ENCODE data around the gene NSD2. TPM values are rescaled to one million over a fixed set of nuclear protein-coding genes. Genes with fewer than 3 reads are reported as not detected.

NSD2 gene
- total RNA-seq, 2 experiments from 2014 or later: 235 to 248 TPM

DNA sequence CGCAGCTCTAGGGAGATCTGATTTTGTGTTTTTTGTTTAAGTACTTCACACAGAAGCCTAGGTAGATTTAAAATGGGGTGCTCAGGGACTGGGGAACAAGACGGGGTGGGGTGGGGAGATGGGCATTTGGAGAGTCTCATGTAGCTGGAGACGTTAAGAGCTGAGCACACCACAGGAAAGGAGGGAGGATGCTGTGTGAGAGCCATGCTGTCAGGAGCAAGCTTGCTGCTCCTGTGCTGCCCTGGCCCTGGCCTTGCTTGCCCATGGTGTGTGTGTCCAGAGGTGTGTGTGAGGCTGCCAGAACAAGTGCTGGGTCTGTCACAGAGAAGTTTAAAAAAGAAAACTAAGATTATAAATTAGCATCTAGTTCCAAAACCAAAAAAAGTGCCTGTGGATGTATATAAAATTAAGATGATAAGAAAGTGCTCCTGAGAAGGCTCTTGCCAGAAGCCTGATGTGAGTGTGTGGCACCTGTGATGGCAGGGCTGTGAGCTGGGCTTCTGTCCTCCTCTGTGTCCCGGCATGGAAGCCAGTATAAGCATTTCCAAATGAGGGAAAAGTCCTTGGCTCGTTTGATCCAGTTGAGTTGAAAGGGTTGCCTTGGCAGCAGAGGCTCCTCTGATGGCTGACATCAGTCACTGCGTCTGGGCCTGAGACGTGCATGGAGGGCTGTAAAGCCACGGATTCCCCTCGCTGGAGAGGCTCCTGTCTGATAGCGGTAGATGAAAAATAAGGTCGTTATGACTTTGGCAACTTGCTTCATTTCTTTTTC is 74.1 kb downstream of the NSD2 start:
- peaks cover 1% of the 10 kb centered on the region for H3K4me1 Mint-ChIP-seq
- peaks cover 63% of the 10 kb centered on the region for H3K36me3 Mint-ChIP-seq (ENCODE audit: low read depth)
- no peaks in the 10 kb centered on the region for H3K9me3 Mint-ChIP-seq
- no peak overlapping the region for H3K27ac Mint-ChIP-seq
- no peak overlapping the region for H3K4me3 Mint-ChIP-seq
- DNase-seq: no peak
- CTCF ChIA-PET: interaction anchor here (0.6 kb wide), 1 partner anchor 558 kb away, joined by 3 read pairs; no protein-coding TSS in a partner anchor
- POLR2A ChIA-PET: no interaction called here
- no peaks in the 10 kb centered on the region for H3K27me3 Mint-ChIP-seq

DNA sequence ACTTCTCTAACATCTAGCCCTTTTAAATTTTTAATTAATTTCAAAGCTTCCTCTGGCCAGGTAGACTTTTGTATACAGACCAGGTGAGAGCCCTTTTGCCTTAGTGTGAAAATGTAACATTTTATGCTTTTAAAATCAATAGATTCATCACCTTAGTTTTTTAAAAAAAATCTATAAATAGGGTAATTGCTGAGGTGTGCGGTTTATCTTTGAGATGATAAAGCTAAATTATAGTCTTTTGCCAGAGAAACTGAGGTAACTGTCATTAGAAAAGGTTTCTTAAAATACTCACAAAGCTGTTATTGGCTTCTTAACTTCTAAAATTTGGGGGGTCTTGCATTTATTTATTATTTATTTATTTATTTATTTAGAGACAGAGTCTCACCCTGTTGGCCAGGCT is 74.7 kb downstream of the NSD2 start:
- H3K27me3 Mint-ChIP-seq: no peaks in the 10 kb centered on the region
- POLR2A ChIA-PET: no interaction called here
- peaks cover 60% of the 10 kb centered on the region for H3K36me3 Mint-ChIP-seq (ENCODE audit: low read depth)
- CTCF ChIA-PET: no interaction called here
- H3K27ac Mint-ChIP-seq: no peak overlapping the region
- DNase-seq: no peak
- no peaks in the 10 kb centered on the region for H3K9me3 Mint-ChIP-seq
- peaks cover 1% of the 10 kb centered on the region for H3K4me1 Mint-ChIP-seq
- no peak overlapping the region for H3K4me3 Mint-ChIP-seq

DNA sequence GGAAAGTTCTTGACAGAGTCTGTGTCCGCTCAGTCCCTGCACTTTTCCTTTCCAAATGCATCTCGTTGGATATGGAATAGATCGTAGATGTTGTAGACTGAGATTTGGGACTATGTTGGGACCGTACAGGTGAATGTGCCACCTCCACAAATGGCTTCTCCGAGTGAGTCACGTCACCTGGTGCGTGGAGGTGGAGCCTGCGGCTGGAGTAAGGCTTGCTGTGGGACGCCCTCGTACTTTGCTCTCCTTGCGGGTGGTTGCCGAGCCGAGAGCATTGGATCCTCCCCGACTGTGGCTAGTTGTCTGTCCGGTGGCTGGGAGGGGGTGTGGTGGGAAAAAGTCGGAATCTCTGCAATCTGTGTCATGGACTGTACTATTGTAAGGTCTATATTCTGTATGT is 77.0 kb downstream of the NSD2 start:
- H3K4me3 Mint-ChIP-seq: no peak overlapping the region
- no peaks in the 10 kb centered on the region for H3K9me3 Mint-ChIP-seq
- peaks cover 57% of the 10 kb centered on the region for H3K36me3 Mint-ChIP-seq (ENCODE audit: low read depth)
- H3K27me3 Mint-ChIP-seq: no peaks in the 10 kb centered on the region
- H3K4me1 Mint-ChIP-seq: peaks cover 1% of the 10 kb centered on the region
- H3K27ac Mint-ChIP-seq: no peak overlapping the region
- CTCF ChIA-PET: no interaction called here
- no peak for DNase-seq
- POLR2A ChIA-PET: no interaction called here

DNA sequence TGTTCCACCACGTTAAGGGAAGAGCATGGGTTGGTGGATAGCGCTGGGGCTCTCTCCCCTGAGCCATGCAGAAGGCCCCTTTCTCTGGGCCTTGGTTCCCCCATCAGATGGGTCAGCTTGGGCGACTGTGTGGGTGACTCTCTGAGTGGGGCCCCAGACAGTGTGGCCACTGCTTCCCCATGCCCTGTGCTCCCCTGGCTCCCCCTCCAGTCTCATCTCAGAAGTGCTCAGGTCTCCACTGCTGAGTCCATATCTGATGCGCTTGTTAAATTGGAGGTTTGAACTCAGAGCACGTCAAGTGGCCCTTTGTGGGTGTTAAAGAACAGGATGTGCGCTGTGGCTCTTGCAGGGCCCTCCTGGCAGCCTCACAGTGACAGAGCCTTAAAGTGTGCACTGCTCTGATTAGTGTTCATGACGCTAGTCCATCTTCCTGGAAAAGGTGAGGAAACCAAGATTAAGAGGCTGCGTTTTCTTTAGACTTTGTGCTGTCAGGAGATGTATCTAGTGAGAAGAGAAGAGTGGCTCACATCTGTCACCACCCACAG is 77.8 kb downstream of the NSD2 start:
- CTCF ChIA-PET: no interaction called here
- H3K9me3 Mint-ChIP-seq: no peaks in the 10 kb centered on the region
- peaks cover 1% of the 10 kb centered on the region for H3K4me1 Mint-ChIP-seq
- H3K27ac Mint-ChIP-seq: no peak overlapping the region
- H3K36me3 Mint-ChIP-seq (ENCODE audit: low read depth): peaks cover 56% of the 10 kb centered on the region
- no peaks in the 10 kb centered on the region for H3K27me3 Mint-ChIP-seq
- POLR2A ChIA-PET: no interaction called here
- no peak overlapping the region for H3K4me3 Mint-ChIP-seq
- DNase-seq: no peak

DNA sequence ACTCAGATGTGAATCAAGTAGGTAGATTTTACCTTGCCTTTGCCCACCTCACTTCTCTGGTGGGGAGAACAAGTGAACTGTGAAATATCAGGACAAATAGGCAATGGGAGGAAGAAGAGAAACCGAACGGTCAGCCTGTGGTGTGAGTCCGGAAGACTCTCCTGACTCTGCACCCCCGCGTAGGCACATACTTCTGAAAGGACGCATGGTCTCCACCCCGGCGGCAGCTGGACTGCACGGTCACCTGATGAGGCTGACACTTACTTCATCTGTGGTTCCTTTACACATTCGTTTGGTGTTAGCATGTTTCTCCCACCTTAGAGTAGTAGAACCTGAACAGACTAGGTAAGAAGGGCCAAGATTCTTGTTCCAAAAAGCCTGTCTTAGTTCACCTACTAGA is 79.2 kb downstream of the NSD2 start:
- DNase-seq: no peak
- ChIA-PET CTCF (no interaction called here), POLR2A (no interaction called here)
- Mint-ChIP-seq H3K27me3 (no peaks in the 10 kb centered on the region), H3K4me1 (peaks cover 1% of the 10 kb centered on the region), H3K4me3 (no peak overlapping the region), H3K9me3 (no peaks in the 10 kb centered on the region), H3K36me3 (ENCODE audit: low read depth) (peaks cover 63% of the 10 kb centered on the region), H3K27ac (no peak overlapping the region)

DNA sequence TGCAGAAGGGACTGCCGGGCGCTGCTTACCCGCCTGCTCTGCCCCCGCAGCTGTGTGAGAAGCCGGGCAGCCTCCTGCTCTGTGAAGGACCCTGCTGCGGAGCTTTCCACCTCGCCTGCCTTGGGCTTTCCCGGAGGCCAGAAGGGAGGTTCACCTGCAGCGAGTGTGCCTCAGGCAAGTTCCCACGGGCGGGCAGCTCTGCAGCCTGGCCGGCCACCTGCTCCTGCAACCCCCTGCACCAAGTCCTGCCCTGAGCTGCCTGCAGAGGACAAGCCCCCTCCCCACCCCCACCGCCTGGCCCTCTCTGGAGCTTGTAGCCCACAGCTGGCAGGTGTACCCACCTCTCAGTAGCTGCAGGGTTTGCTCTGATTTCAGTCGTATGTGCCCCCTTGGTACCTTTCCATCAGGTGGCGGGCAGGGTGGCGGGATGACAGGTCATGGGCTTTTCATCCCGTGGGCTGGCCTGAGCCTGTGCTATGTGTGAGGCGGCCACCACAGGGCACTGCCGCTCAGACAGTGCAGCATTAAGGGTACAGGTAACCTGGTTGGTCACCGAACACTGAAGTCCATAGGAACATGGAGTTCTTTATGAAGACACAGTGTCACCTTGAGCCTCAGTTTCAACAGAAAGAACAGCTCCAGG is 81.0 kb downstream of the NSD2 start:
- CTCF ChIA-PET: interaction anchor here (0.5 kb wide), 1 partner anchor 30 kb away, joined by 3 read pairs; no protein-coding TSS in a partner anchor

DNA sequence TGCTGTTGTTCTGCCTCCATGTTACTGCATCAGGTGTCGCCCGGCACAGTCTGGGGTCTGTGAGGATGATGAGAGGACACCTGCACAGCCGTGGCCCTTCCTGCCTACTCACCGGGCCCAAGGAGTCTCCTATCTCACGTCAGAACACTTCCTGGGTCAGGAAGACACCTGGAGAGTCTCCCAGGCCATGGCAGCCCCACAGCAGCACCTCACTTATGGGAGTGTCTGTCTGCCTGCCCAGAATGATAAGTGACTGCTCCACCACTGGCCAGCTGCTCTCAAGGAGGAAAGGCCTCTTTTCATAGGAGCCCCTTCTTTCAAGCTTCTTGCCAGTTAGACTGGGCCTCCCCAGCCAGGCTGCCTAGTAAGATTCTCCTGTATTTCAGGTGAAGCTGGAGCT is 81.5 kb downstream of the NSD2 start:
- H3K4me1 Mint-ChIP-seq: peaks cover 1% of the 10 kb centered on the region

More for the DNA sequence above, 81.0 kb downstream of the NSD2 start:
- Mint-ChIP-seq H3K9me3 (no peaks in the 10 kb centered on the region), H3K27ac (no peak overlapping the region), H3K27me3 (no peaks in the 10 kb centered on the region), H3K4me3 (no peak overlapping the region), H3K4me1 (peaks cover 1% of the 10 kb centered on the region), H3K36me3 (ENCODE audit: low read depth) (peaks cover 67% of the 10 kb centered on the region)
- DNase-seq: no peak
- POLR2A ChIA-PET: no interaction called here

DNA sequence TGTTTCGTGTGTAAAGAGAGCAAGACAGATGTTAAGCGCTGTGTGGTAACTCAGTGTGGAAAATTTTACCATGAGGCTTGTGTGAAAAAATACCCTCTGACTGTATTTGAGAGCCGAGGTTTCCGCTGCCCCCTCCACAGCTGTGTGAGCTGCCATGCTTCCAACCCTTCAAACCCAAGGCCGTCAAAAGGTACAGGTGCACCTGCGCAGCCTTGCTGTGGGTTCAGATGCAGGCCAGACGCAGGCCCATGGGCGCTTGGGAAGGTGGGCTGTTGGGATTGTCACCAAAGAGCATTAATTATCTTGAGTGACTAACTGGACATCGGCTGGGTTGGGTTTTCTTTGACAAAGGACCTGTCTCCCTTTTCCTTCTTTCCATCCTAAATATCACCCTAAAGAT is 82.1 kb downstream of the NSD2 start:
- no peaks in the 10 kb centered on the region for H3K9me3 Mint-ChIP-seq
- H3K4me3 Mint-ChIP-seq: no peak overlapping the region
- POLR2A ChIA-PET: no interaction called here
- peaks cover 1% of the 10 kb centered on the region for H3K4me1 Mint-ChIP-seq
- no peak for DNase-seq
- H3K27me3 Mint-ChIP-seq: no peaks in the 10 kb centered on the region
- CTCF ChIA-PET: no interaction called here
- peaks cover 68% of the 10 kb centered on the region for H3K36me3 Mint-ChIP-seq (ENCODE audit: low read depth)
- no peak overlapping the region for H3K27ac Mint-ChIP-seq

More for the DNA sequence above, 81.5 kb downstream of the NSD2 start:
- POLR2A ChIA-PET: no interaction called here
- Mint-ChIP-seq H3K4me3 (no peak overlapping the region), H3K9me3 (no peaks in the 10 kb centered on the region), H3K27ac (no peak overlapping the region), H3K27me3 (no peaks in the 10 kb centered on the region), H3K36me3 (ENCODE audit: low read depth) (peaks cover 66% of the 10 kb centered on the region)
- CTCF ChIA-PET: interaction anchor here (0.5 kb wide), 1 partner anchor 31 kb away, joined by 3 read pairs; no protein-coding TSS in a partner anchor
- no peak for DNase-seq

DNA sequence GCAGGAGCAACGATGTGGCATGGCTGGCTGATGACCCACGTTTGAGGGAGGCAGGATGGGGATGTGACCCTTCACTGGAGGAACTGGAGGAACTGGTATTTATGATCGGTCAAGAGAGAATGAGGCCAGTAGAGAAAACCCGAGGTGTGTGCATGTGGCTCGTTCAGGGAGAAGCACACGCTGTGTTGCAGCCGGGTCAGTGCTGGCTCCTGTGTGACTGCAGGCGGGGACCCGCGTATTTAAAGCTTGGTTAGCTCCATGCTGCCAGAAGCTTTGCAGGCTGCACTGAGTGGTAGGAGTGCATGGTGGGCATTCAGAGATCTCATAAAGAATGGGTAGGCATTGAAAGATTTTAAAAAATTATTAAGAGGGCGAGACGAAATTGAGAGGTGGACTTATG is 85.4 kb downstream of the NSD2 start:
- Mint-ChIP-seq H3K27me3 (no peaks in the 10 kb centered on the region), H3K36me3 (ENCODE audit: low read depth) (peaks cover 78% of the 10 kb centered on the region), H3K4me1 (no peaks in the 10 kb centered on the region), H3K27ac (no peak overlapping the region), H3K4me3 (no peak overlapping the region), H3K9me3 (no peaks in the 10 kb centered on the region)
- ChIA-PET POLR2A (no interaction called here), CTCF (no interaction called here)
- no peak for DNase-seq

DNA sequence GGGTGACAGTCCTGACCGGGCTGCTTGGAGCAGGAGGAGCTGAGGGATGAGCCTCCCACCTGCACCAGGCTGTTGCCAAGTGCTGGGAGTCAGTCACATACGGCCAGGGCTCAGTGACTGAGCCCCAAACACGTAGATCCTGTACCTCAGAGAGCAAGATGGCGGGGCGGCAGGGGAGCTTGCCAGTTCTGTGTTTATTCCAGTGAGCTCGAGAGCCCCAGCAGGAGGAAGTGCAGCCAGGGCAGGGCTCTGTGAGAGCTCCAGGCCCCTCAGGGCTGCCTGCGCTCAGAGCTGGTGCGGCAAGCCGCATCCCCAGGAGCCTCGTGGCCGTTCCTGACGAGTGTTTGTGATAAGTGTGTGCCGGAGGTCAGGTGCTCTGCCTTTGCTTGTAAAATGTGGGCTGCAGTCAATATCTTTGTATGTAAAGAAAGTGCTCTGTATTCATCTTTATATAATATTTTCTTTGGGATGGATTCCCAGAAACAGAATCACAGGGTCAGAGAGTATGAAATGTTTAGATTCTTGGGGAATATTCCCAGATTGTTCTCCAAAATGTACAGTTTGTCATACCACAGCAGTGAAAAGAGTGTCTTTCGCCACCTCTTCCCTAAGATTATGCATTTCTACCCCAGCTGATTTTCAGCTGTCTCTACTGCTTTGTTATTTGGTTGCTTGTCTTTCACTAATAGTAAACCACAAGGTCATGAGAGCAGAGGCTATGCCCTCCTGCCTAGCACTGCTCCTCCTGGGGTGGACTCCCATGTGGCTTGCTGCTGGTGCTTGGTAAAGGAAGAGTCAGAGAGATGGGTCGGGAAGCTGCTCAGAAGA is 87.3 kb downstream of the NSD2 start:
- H3K9me3 Mint-ChIP-seq: no peaks in the 10 kb centered on the region
- no peaks in the 10 kb centered on the region for H3K4me1 Mint-ChIP-seq
- H3K27me3 Mint-ChIP-seq: no peaks in the 10 kb centered on the region
- H3K4me3 Mint-ChIP-seq: no peak overlapping the region
- ChIA-PET CTCF (interaction anchor here (1.2 to 1.3 kb wide), 2 partner anchors 11 to 18 kb away, joined by 3 to 4 read pairs; no protein-coding TSS in a partner anchor), POLR2A (no interaction called here)
- DNase-seq: no peak
- H3K36me3 Mint-ChIP-seq (ENCODE audit: low read depth): peaks cover 87% of the 10 kb centered on the region
- H3K27ac Mint-ChIP-seq: no peak overlapping the region

DNA sequence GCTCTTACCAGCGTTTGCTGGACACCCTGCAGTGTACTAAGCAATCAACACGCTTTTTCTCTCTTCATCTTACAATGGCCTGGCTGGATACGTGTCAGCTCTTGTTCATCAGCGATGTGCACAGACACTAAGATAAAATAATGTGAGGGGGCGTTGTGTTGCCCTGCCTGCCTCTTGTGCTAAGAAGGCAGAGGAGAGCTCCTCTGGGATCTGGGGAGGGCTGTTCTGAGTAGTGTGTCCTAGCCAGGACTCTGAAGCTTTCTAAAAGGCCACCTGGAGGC is 87.9 kb downstream of the NSD2 start:
- Mint-ChIP-seq H3K27ac (no peak overlapping the region), H3K4me1 (peaks cover 1% of the 10 kb centered on the region), H3K36me3 (ENCODE audit: low read depth) (peaks cover 88% of the 10 kb centered on the region), H3K9me3 (no peaks in the 10 kb centered on the region), H3K27me3 (no peaks in the 10 kb centered on the region), H3K4me3 (no peak overlapping the region)
- DNase-seq: no peak
- CTCF ChIA-PET: interaction anchor here (1.3 kb wide), 1 partner anchor 11 kb away, joined by 3 read pairs; no protein-coding TSS in a partner anchor
- POLR2A ChIA-PET: no interaction called here

DNA sequence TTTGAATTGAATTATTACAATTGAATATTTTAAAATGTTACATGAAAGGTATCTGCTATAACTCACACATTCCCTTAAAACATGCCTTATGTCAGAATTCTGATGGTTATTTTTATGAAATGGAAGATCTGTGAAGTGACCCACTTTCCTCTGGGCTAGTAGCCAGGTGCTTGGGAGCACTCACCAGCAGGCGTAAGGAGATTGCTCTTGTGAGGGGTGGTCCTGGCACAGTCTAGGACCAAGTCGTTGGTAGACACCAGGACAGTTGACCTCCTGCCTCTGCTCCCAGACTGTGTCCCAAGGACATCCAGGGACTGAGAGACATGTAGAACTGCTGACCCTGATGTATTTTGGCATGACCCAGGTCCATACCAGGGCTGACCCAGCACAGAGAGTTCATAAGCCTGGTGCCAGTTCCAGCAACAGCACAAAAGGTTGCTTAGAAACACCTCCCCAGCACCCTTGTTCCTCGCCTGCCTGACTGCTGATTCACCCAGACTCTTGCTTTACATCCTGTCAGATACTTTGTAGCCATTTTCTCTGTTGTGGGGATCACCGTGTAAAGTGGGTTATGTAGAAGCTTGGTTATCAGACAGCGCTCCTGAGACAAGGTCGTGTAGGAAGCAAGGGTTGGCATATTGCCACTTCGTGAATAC is 89.1 kb downstream of the NSD2 start:
- H3K36me3 Mint-ChIP-seq (ENCODE audit: low read depth): peaks cover 90% of the 10 kb centered on the region
- CTCF ChIA-PET: no interaction called here
- no peaks in the 10 kb centered on the region for H3K27me3 Mint-ChIP-seq
- H3K27ac Mint-ChIP-seq: no peak overlapping the region
- no peak for DNase-seq
- H3K4me3 Mint-ChIP-seq: no peak overlapping the region
- POLR2A ChIA-PET: no interaction called here
- peaks cover 2% of the 10 kb centered on the region for H3K4me1 Mint-ChIP-seq
- no peaks in the 10 kb centered on the region for H3K9me3 Mint-ChIP-seq

DNA sequence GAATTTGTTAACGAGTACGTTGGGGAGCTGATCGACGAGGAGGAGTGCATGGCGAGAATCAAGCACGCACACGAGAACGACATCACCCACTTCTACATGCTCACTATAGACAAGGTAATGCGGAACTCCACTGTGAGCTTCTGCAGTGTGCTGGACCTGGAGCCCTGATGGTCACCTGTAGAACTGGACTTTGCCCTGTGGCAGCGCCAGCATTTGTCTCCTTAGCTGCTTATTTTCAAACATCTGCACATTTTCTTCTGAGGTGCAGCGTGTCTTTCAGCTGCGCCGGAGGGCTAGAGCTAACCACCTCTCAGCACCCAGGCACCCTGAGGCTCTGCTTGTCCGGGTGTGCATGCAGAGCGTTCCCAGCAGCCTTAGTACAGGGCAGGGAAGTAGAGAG is 89.8 kb downstream of the NSD2 start:
- POLR2A ChIA-PET: no interaction called here
- CTCF ChIA-PET: no interaction called here
- H3K4me1 Mint-ChIP-seq: peaks cover 2% of the 10 kb centered on the region
- H3K4me3 Mint-ChIP-seq: no peak overlapping the region
- DNase-seq: no peak
- H3K27me3 Mint-ChIP-seq: no peaks in the 10 kb centered on the region
- no peaks in the 10 kb centered on the region for H3K9me3 Mint-ChIP-seq
- peaks cover 90% of the 10 kb centered on the region for H3K36me3 Mint-ChIP-seq (ENCODE audit: low read depth)
- H3K27ac Mint-ChIP-seq: no peak overlapping the region
